Measurements from ENCODE around the gene CHD9.

GRCh38 chr16:53159781-53160436, 105.1 kb downstream of the CHD9 start:
- TF ChIP-seq CTCF (IDR thresholded peaks at IDR 0.05; ENCODE audit: low read length) (peak; percentile 78), EZH2 (IDR thresholded peaks at IDR 0.05; ENCODE audit: borderline replicate concordance, low read length) (no peak)

All from OCI-LY1 (cell line).